NB4 (cell line): ENCODE measurements around the gene ZNF516.

Source experiments
- DNase-seq: peaks from one replicate; pipeline ENCODE4 v3.0.0; 2010; ENCODE audit warnings: low read depth
- H3K4me3 ChIP-seq: one replicate; pipeline ENCODE4 v1.5.1; 2011; ENCODE audit warnings: mild to moderate bottlenecking, low read depth, low read length, moderate library complexity
- CTCF ChIP-seq: IDR thresholded peaks from one replicate; pipeline ENCODE4 v1.5.1; 2012; ENCODE audit warnings: low read depth, low read length
- MAX ChIP-seq: IDR thresholded peaks from 2 replicates; pipeline ENCODE4 v1.6.1; 2011; ENCODE audit warnings: low read depth, low read length
- MYC ChIP-seq: IDR thresholded peaks from 2 replicates; pipeline ENCODE4 v1.6.1; 2011; ENCODE audit warnings: low read depth, low read length
- POLR2A ChIP-seq: IDR thresholded peaks from 2 replicates; pipeline ENCODE4 v1.6.1; 2011; ENCODE audit warnings: mild to moderate bottlenecking; ENCODE audit not compliant: insufficient read length; ENCODE audit errors: extremely low read depth

ZNF516 gene

GRCh38 chr18:76461692-76462325 is 33.2 kb downstream of the ZNF516 start:
- no peak for TF ChIP-seq POLR2A
- TF ChIP-seq MYC: no peak
- TF ChIP-seq MAX: no peak
- no peak for TF ChIP-seq CTCF

GRCh38 chr18:76461148-76461547 is 33.9 kb downstream of the ZNF516 start:
- no peak for DNase-seq
- TF ChIP-seq CTCF: no peak
- no peak for TF ChIP-seq POLR2A
- TF ChIP-seq MAX: no peak
- TF ChIP-seq MYC: no peak
- no peak overlapping the region for H3K4me3 ChIP-seq

More at GRCh38 chr18:76461692-76462325, 33.2 kb downstream of the ZNF516 start:
- H3K4me3 ChIP-seq: no peak overlapping the region
- DNase-seq: no peak

- H3K4me3 ChIP-seq: no peak overlapping the region
- no peak for DNase-seq
- TF ChIP-seq MYC (no peak), MAX (no peak)
These were observed 34.6 kb downstream of the ZNF516 start for GRCh38 chr18:76460482-76460881.

- H3K4me3 ChIP-seq: no peak overlapping the region
- no peak for DNase-seq
- TF ChIP-seq MAX: no peak
- no peak for TF ChIP-seq MYC
- TF ChIP-seq POLR2A: no peak
- no peak for TF ChIP-seq CTCF
These were observed 35.2 kb downstream of the ZNF516 start for GRCh38 chr18:76459687-76460350.

- H3K4me3 ChIP-seq: no peak overlapping the region
- TF ChIP-seq MAX (no peak), CTCF (no peak), POLR2A (no peak), MYC (no peak)
- no peak for DNase-seq
These were observed 35.7 kb downstream of the ZNF516 start for GRCh38 chr18:76459312-76459686.

- no peak overlapping the region for H3K4me3 ChIP-seq
- DNase-seq: no peak
- no peak for TF ChIP-seq MAX
- no peak for TF ChIP-seq POLR2A
- TF ChIP-seq MYC: no peak
- no peak for TF ChIP-seq CTCF
These were observed 36.3 kb downstream of the ZNF516 start for GRCh38 chr18:76458522-76459311.
